Thoracic aorta (tissue), 2 donors: ENCODE results near the gene MRPL48. TPM values are rescaled to one million over a fixed set of nuclear protein-coding genes. Genes with fewer than 3 reads are reported as not detected.

Experiments
- ATAC-seq: fragments of 150-250 bp; one replicate; pipeline ENCODE4 v1.8.0; 2017; ENCODE audit warnings: low read depth; ENCODE audit not compliant: insufficient number of reproducible peaks, low FRiP score
- DNase-seq: peaks from one replicate; pipeline ENCODE4 v3.0.0-alpha.2; 2020; ENCODE audit warnings: low spot score
- H3K27ac ChIP-seq, 2 donors: fragments of 200-600 bp; sonication (generic); 1 replicate in 1 of 2; 2 replicates in 1 of 2; pipeline ENCODE4 v1.5.1; 2016; ENCODE audit warnings: mild to moderate bottlenecking in 2 of 2, moderate library complexity in 2 of 2
- H3K27me3 ChIP-seq: fragments of 200-600 bp; sonication (generic); replicated peaks from 2 replicates; pipeline ENCODE4 v1.6.0; 2016; ENCODE audit warnings: mild to moderate bottlenecking; ENCODE audit not compliant: insufficient read depth
- H3K36me3 ChIP-seq: fragments of 200-600 bp; sonication (generic); one replicate; pipeline ENCODE4 v1.5.1; 2016
- H3K4me1 ChIP-seq, 2 donors: fragments of 200-600 bp; sonication (generic); 1 replicate in 1 of 2; 2 replicates in 1 of 2; pipeline versions ENCODE4 v1.5.1 to v1.6.0; 2016; ENCODE audit warnings: low read depth in 2 of 2, mild to moderate bottlenecking in 1 of 2; ENCODE audit not compliant: control insufficient read depth in 1 of 2
- H3K4me3 ChIP-seq: fragments of 200-600 bp; sonication (generic); 2 replicates; pipeline ENCODE4 v1.5.1; 2016; ENCODE audit warnings: mild to moderate bottlenecking
- H3K9me3 ChIP-seq: fragments of 200-600 bp; sonication (generic); 2 replicates; pipeline ENCODE4 v1.5.1; 2016
- CTCF ChIP-seq: fragments of 200-600 bp; sonication (generic); IDR thresholded peaks from one replicate; pipeline ENCODE4 v1.5.1; 2019; ENCODE audit warnings: antibody characterized with exemption
- total RNA-seq, 2 donors: library from RNA; depleted of rRNA; stranded (reverse); fragments of >200 nt; gene quantifications; one replicate each; pipeline versions ENCODE4 v1.1.0 to v1.2.3, GENCODE V29; 2016

The MRPL48 gene
- total RNA-seq, 2 donors from 2014 or later = 3.8 to 18.6 TPM

DNA sequence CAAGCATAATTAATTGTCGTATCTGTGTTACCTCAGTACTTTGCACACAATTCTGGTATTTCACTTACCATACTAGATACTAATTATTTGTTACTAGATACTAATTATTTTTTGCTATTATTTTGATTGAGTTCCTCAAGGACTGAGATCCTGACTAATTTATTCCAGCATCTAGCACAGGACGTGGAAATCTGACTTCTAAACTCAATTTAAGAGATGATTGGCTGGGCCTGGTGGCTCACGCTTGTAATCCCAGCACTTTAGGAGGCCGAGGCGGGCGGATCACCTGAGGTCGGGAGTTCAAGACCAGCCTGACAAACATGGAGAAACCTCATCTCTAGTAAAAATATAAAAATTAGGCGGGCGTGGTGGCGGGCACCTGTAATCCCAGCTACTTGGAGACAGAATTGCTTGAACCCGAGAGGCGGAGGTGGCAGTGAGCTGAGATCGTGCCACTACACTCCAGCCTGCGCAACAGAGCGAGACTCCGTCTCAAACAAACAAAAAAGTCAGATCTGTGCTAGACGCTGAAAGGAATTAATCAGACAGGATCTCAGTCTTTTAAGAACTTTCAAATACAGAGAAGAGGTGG, 527 bp upstream of the MRPL48 start:
- no peak for TF ChIP-seq CTCF
- no peaks in the 10 kb centered on the region for H3K36me3 ChIP-seq
- H3K9me3 ChIP-seq = no peaks in the 10 kb centered on the region
- H3K27me3 ChIP-seq = no peaks in the 10 kb centered on the region
- no peak for DNase-seq
- peak overlapping the region; percentile 91 for H3K4me3 ChIP-seq
- H3K4me1 ChIP-seq = peaks cover 4 to 13% of the 10 kb centered on the region in 2 donors
- peak overlapping the region; percentile 81 to 85 for H3K27ac ChIP-seq
- no peak for ATAC-seq

DNA sequence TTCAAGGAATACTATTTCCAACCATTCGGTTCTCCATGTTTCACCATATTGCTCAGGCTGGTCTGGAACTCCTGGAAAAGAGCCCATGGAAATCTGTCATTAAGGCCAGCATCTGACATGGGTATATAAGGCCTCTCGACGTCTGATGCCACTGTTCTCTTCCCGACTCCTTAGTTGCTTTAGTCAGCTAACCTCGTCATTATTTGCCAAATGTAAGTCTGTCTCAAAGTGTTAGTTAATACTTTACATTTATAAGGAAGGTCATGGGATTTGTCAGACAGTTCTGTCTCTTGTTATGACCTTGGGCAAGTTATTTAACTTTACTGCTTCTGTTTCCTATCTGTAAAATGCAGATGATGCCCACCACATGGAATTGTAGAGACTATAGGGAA, 1.6 kb downstream of the MRPL48 start:
- ATAC-seq = no peak
- no peak for DNase-seq
- Histone ChIP-seq H3K9me3 (no peaks in the 10 kb centered on the region), H3K36me3 (no peaks in the 10 kb centered on the region), H3K27me3 (no peaks in the 10 kb centered on the region), H3K4me1 (peaks cover 4 to 13% of the 10 kb centered on the region in 2 donors), H3K4me3 (no peak overlapping the region), H3K27ac (peak overlapping the region in 1 of 2 donors; percentile 14)
- no peak for TF ChIP-seq CTCF

GRCh38 chr11:73792584-73792983, 4.9 kb downstream of the MRPL48 start:
- Histone ChIP-seq H3K4me1 (peaks cover 0 to 7% of the 10 kb centered on the region in 2 donors), H3K36me3 (no peaks in the 10 kb centered on the region), H3K27me3 (no peaks in the 10 kb centered on the region), H3K27ac (no peak overlapping the region), H3K4me3 (no peak overlapping the region), H3K9me3 (no peaks in the 10 kb centered on the region)
- no peak for TF ChIP-seq CTCF
- no peak for ATAC-seq
- DNase-seq = no peak

DNA sequence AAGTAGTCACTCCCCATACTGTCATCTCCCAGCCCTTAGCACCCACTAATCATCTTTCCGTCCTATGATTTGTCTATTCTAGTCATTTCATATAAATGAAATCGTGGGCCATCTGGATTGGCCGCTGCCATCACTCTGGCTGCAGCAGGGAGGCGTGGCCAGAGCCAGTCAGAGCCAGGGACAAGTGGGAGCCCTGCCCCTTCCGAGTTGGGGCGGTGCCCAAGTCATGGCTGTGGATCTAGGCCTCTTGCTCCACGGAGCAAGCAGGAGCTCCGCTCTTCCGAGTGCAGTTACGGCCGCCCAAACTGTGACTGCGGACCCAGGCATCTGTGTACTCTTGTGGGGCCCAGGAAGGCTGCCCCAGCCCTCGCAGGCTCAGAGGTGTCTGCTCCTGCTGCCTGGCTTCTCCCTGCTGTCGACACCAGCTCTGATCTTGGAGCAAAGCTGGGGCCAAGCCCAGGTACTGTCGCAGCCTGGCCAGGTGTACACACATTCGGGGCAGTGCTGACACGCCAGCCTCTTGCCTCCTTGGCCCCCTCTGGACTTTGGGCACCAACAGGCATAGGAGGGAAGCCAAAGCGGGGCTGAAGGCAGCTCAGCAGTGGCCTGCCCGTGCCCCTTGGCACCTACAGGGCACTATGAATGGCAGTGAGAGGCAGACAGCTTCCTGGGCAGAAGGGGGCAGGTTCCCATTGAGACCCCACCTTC, 8.4 kb downstream of the MRPL48 start:
- H3K36me3 ChIP-seq = no peaks in the 10 kb centered on the region
- no peaks in the 10 kb centered on the region for H3K9me3 ChIP-seq
- no peaks in the 10 kb centered on the region for H3K27me3 ChIP-seq
- no peak for TF ChIP-seq CTCF
- H3K4me1 ChIP-seq = peaks cover 0 to 3% of the 10 kb centered on the region in 2 donors
- DNase-seq (no peak), ATAC-seq (no peak)
- no peak overlapping the region for H3K27ac ChIP-seq
- no peak overlapping the region for H3K4me3 ChIP-seq

DNA sequence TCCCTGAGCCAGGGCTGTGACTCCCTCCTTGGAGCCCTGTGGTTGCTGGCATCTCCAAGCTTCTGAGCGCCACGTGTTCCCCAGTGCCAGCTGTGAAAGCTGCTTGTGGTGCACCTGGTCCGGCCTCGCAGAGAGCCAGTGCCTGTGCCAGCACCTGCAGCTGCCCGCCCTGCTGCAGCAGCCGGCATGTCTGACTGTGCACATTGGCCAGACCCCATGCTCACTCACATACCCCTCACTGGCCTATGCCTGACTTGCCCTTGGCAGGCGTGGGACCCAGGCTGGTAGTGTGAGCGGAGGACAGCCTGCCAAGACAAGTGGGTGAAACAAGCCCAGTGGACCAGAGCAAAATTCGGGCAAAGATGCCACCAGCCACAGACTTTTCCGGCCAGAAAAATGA, 9.8 kb downstream of the MRPL48 start:
- DNase-seq (no peak), ATAC-seq (no peak)
- no peak overlapping the region for H3K4me3 ChIP-seq
- no peaks in the 10 kb centered on the region for H3K27me3 ChIP-seq
- TF ChIP-seq CTCF = no peak
- no peaks in the 10 kb centered on the region for H3K9me3 ChIP-seq
- no peak overlapping the region for H3K27ac ChIP-seq
- no peaks in the 10 kb centered on the region for H3K36me3 ChIP-seq
- H3K4me1 ChIP-seq = peaks cover 0 to 3% of the 10 kb centered on the region in 2 donors
